HG03060 (cell line): Measurements from ENCODE around the gene DNAJC16.
"Not testable (repeated sequence)": the region's sequence is repeated elsewhere in the genome, so short reads cannot be mapped to it uniquely, and the experiment has no call there.

Source experiments
- ATAC-seq: cut with Tn5 transposase; IDR thresholded peaks from one replicate; pipeline ENCODE4 v1.9.1; 2021; ENCODE audit warnings: low read depth, moderate number of reproducible peaks; ENCODE audit not compliant: unreplicated experiment

DNAJC16 gene

GRCh38 chr1:15506831-15507230, 19.8 kb upstream of the DNAJC16 start:
- no peak for ATAC-seq

GRCh38 chr1:15507278-15507677, 19.4 kb upstream of the DNAJC16 start:
- ATAC-seq = no peak

DNA sequence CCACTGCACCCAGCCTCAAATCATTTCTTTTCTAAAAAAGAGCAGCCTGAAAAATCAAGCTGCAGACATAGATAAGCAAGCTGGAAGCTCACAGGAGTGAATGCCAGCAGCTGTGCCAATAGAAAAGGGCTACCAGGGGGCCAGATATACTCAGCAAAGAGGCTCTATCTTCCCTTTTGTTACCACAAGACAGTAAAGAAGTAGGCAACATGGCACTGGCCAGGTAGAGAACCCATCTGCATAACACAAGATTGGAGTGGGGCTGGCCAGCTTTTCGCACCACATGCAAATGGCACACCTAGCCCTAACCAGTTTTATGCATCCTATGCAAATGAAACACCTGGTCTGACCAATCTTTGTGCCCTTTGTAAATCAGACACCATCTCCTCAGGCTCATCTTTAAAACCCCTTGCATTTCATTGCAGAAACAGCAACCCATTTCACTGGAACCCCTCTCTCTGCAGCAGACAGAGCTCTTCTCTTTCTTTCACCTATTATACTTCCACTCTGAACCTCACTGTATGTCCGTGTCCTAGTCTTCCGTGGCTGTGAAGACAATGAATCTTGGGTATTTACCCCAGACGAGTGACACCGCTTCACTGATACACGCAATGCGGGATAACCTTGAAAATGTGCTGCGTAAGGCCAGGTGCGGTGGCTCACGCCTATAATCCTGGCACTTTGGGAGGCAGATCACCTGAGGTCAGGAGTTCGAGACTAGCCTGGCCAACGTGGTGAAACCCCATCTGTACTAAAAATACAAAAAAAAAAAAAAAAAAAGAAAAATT, 17.8 kb upstream of the DNAJC16 start:
- no peak for ATAC-seq

DNA sequence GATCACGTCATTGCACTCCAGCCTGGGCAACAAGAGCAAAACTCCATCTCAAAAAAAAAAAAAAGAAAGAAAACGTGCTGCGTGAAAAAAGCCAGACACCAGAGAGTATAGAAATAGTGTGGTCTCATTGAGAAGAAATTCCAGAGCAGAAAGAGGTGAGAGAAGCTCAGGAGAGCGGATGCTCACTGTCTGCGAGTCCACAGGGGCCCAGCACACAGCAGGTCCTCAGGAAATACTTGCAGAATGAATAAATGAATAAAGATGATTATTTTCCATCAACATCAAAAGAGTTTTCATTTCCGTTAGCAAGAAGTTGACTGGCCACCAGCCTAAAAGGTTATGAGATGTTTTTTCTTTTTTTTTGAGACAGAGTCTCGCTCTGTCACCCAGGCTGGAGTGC, 17.1 kb upstream of the DNAJC16 start:
- ATAC-seq = no peak

- no peak for ATAC-seq
Measured at GRCh38 chr1:15510611-15511405, 15.8 kb upstream of the DNAJC16 start.

DNA sequence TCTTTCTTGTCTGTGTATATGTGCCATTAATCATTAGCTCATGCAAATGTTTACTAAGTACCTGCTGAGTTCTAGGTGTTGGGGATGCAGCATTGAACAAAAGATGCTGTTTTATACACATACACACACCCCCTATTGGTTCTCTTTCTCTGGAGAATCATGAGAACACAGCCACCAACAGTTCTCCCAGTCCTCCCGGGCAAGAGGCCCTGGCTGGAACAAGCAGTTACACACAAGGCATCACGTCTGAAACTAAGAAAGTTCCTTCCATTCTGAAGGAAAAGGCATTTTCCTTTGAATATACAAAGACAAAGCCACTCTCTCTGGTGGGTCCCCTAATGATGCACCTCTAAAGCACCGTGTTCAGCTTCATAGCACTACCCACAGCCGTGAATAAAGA, 13.5 kb upstream of the DNAJC16 start:
- no peak for ATAC-seq

DNA sequence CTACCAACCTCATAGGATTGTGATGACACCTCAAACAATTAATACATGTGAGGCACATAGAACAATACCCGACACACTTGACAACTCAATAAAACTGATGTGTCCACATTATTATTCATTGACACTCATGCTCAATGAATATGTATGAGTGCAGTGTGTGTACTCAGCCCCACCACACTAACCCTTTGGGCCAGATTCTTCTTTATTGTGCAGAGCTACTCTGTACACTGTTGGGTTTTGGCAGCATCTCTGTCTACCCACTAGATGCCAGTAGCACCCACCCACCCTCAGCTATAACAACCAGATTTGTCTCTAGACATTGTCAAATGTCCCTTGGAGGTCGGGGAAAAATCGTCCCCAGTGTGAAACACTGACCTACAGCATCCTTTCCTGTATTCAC, 12.7 kb upstream of the DNAJC16 start:
- no peak for ATAC-seq

- not testable (repeated sequence) for ATAC-seq
Measured at GRCh38 chr1:15514557-15514956, 12.1 kb upstream of the DNAJC16 start.

GRCh38 chr1:15515022-15515663, 11.5 kb upstream of the DNAJC16 start:
- no peak for ATAC-seq

GRCh38 chr1:15519625-15520024, 7.0 kb upstream of the DNAJC16 start:
- no peak for ATAC-seq

DNA sequence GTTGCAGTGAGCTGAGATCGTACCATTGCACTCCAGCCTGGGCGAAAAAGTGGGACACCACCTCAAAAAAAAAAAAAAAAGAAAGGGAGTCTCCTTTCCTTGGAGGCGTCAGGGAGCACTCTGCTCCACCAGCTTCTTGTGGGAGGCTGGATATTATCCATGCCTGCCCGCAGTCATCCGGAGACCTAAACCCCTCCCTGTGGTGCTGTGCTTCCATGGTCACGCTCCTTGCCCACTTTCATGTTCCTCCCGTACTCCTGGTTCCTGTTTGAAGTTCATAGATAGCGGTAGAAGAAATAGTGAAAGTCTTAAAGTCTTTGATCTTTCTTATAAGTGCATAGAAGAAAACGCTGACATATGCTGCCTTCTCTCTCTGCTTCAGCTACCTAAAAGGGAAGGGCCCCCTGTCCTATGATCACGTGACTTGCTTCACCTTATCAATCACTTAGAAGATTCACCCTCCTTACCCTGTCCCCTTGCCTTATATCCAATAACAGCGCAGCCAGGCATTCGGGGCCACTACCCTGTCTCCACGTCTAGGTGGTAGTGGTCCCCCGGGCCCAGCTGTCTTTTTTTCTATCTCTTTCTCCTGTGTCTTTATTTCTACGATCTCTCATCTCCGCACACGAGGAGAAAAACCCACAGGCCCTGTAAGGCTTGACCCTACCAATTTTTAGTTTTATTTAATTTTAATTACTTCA, 5.3 kb upstream of the DNAJC16 start:
- ATAC-seq = not testable (repeated sequence)

GRCh38 chr1:15522551-15522950, 4.1 kb upstream of the DNAJC16 start:
- no peak for ATAC-seq

GRCh38 chr1:15523104-15524020, 3.3 kb upstream of the DNAJC16 start:
- no peak for ATAC-seq

GRCh38 chr1:15524021-15524282, 2.7 kb upstream of the DNAJC16 start, which contains the start of gene CASP9:
CASP9 (minus strand) TSS chr1:15524215; CDS start chr1:15524200, 15 bp downstream.
- no peak for ATAC-seq

DNA sequence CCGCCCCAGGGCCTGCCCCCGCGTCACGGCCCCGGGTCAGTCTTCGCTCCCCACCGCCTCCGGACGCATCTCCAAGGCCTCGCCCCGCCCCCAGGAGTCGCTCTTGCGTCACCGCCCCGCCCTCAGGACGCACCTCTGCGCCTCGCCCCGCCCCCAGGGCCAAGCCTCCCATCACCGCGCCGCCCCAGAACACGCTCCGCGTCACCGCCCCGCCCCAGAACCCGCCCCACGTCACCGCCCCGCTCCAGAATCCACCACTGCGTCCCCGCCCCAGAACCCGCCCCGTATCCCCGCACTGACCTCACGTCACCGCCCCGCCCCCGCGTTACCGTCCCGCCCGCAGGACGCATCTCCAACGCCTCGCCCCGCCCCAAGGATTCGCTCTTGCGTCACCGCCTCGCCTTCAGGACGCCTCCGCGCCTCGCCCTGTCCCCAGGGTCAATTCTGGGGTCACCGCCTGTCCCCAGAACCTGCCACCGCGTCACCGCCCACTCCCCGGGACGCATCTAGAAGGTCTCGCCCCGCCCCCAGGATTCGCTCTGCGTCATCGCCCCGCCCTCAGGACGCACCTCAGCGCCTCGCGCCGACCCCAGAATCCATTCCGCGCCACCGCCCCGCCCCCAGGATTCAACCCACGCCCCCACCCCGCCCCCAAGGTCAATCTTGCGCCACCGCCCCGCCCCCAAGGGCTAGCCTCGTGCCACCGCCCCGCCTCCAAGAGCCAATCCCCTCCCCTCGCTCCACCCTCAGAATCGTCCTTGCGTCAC, 2.2 kb upstream of the DNAJC16 start:
- ATAC-seq = no peak

- ATAC-seq = no peak
Measured at GRCh38 chr1:15525050-15526020, 1.3 kb upstream of the DNAJC16 start.

GRCh38 chr1:15526021-15526489, 593 bp upstream of the DNAJC16 start:
- no peak for ATAC-seq

- no peak for ATAC-seq
Measured at GRCh38 chr1:15531003-15531402, 4.4 kb downstream of the DNAJC16 start.
